Activated T-helper 1 cell treated with anti-CD3 and anti-CD28 coated beads, Interleukin-12 subunit alpha, Interleukin-12 subunit beta, Interleukin-2, Interleukin-4 antibody, amounts not matched to agents 30 ng/mL and 10 ng/mL and 1 ng/mL, durations not matched to agents 14 hours and 24 hours and 36 hours (primary cell): Measurements from ENCODE around the gene MRTFB. TPM values are rescaled to one million over a fixed set of nuclear protein-coding genes. Genes with fewer than 3 reads are reported as not detected.
"Not testable (repeated sequence)": the region's sequence is repeated elsewhere in the genome, so short reads cannot be mapped to it uniquely, and the experiment has no call there.

Experiments used
- DNase-seq: peaks from one replicate; pipeline ENCODE4 v3.0.0; 2021; ENCODE audit warnings: low spot score
- H3K27ac Mint-ChIP-seq: one replicate; pipeline ENCODE4 v1.8.0; 2021; ENCODE audit warnings: mild to moderate bottlenecking, mixed read lengths
- H3K27me3 Mint-ChIP-seq: one replicate; pipeline ENCODE4 v1.8.0; 2022; ENCODE audit warnings: mild to moderate bottlenecking, moderate library complexity, mixed read lengths; ENCODE audit not compliant: insufficient read depth
- H3K36me3 Mint-ChIP-seq: one replicate; pipeline ENCODE4 v1.8.0; 2021; ENCODE audit warnings: low read depth, mixed read lengths
- H3K4me1 Mint-ChIP-seq: one replicate; pipeline ENCODE4 v1.8.0; 2021; ENCODE audit warnings: low read depth, mixed read lengths
- H3K4me3 Mint-ChIP-seq: one replicate; pipeline ENCODE4 v1.8.0; 2021; ENCODE audit warnings: mild to moderate bottlenecking, moderate library complexity, mixed read lengths
- H3K9me3 Mint-ChIP-seq: one replicate; pipeline ENCODE4 v1.8.0; 2021; ENCODE audit warnings: mixed read lengths
- intact Hi-C: fragments of 100-400 bp; cut with micrococcal nuclease; formaldehyde crosslinking; loops from one replicate; pipeline ENCODE4 v1.15.1; 2024
- total RNA-seq: library from RNA; stranded (reverse); gene quantifications from 2 replicates; pipeline ENCODE4 v1.2.3, GENCODE V29; 2022

MRTFB gene
- total RNA-seq, 1 donor from 2014 or later: 13.5 TPM

- no peak overlapping the region for H3K27ac Mint-ChIP-seq
- no peaks in the 10 kb centered on the region for H3K9me3 Mint-ChIP-seq
- H3K4me3 Mint-ChIP-seq: no peak overlapping the region
- no peaks in the 10 kb centered on the region for H3K27me3 Mint-ChIP-seq
- intact Hi-C loops: no loop called here
- DNase-seq: no peak
- H3K4me1 Mint-ChIP-seq: no peaks in the 10 kb centered on the region
- H3K36me3 Mint-ChIP-seq: no peaks in the 10 kb centered on the region
Measured at GRCh38 chr16:14117051-14117450, 45.9 kb downstream of the MRTFB start.

- no peaks in the 10 kb centered on the region for H3K36me3 Mint-ChIP-seq
- DNase-seq: no peak
- H3K27ac Mint-ChIP-seq: no peak overlapping the region
- no peaks in the 10 kb centered on the region for H3K9me3 Mint-ChIP-seq
- no peaks in the 10 kb centered on the region for H3K4me1 Mint-ChIP-seq
- intact Hi-C loops: no loop called here
- H3K4me3 Mint-ChIP-seq: no peak overlapping the region
- no peaks in the 10 kb centered on the region for H3K27me3 Mint-ChIP-seq
Measured at GRCh38 chr16:14119799-14120198, 48.7 kb downstream of the MRTFB start.

GRCh38 chr16:14120335-14120734 is 49.2 kb downstream of the MRTFB start:
- Mint-ChIP-seq H3K4me1 (no peaks in the 10 kb centered on the region), H3K27me3 (no peaks in the 10 kb centered on the region), H3K4me3 (no peak overlapping the region), H3K9me3 (no peaks in the 10 kb centered on the region), H3K36me3 (no peaks in the 10 kb centered on the region), H3K27ac (no peak overlapping the region)
- intact Hi-C loops: no loop called here
- no peak for DNase-seq

- no peaks in the 10 kb centered on the region for H3K4me1 Mint-ChIP-seq
- H3K36me3 Mint-ChIP-seq: no peaks in the 10 kb centered on the region
- H3K9me3 Mint-ChIP-seq: no peaks in the 10 kb centered on the region
- no peak overlapping the region for H3K27ac Mint-ChIP-seq
- DNase-seq: no peak
- H3K27me3 Mint-ChIP-seq: no peaks in the 10 kb centered on the region
- no peak overlapping the region for H3K4me3 Mint-ChIP-seq
- intact Hi-C loops: no loop called here
Measured at GRCh38 chr16:14121142-14121541, 50.0 kb downstream of the MRTFB start.

GRCh38 chr16:14121872-14122271 is 50.8 kb downstream of the MRTFB start:
- no peaks in the 10 kb centered on the region for H3K4me1 Mint-ChIP-seq
- H3K27ac Mint-ChIP-seq: no peak overlapping the region
- no peak overlapping the region for H3K4me3 Mint-ChIP-seq
- H3K27me3 Mint-ChIP-seq: no peaks in the 10 kb centered on the region
- H3K9me3 Mint-ChIP-seq: no peaks in the 10 kb centered on the region
- intact Hi-C loops: no loop called here
- DNase-seq: no peak
- no peaks in the 10 kb centered on the region for H3K36me3 Mint-ChIP-seq

GRCh38 chr16:14122430-14122829 is 51.3 kb downstream of the MRTFB start:
- intact Hi-C loops, H3K27me3 Mint-ChIP-seq, H3K27ac Mint-ChIP-seq, H3K4me3 Mint-ChIP-seq, H3K36me3 Mint-ChIP-seq, H3K4me1 Mint-ChIP-seq, H3K9me3 Mint-ChIP-seq, DNase-seq: not testable (repeated sequence)

GRCh38 chr16:14125000-14125681 is 54.0 kb downstream of the MRTFB start:
- intact Hi-C loops: no loop called here
- no peaks in the 10 kb centered on the region for H3K4me1 Mint-ChIP-seq
- H3K27ac Mint-ChIP-seq: no peak overlapping the region
- no peak overlapping the region for H3K4me3 Mint-ChIP-seq
- H3K27me3 Mint-ChIP-seq: no peaks in the 10 kb centered on the region
- H3K36me3 Mint-ChIP-seq: no peaks in the 10 kb centered on the region
- H3K9me3 Mint-ChIP-seq: no peaks in the 10 kb centered on the region
- DNase-seq: no peak

- H3K4me1 Mint-ChIP-seq: no peaks in the 10 kb centered on the region
- intact Hi-C loops: no loop called here
- H3K27me3 Mint-ChIP-seq: no peaks in the 10 kb centered on the region
- no peak for DNase-seq
- H3K36me3 Mint-ChIP-seq: no peaks in the 10 kb centered on the region
- no peak overlapping the region for H3K27ac Mint-ChIP-seq
- no peaks in the 10 kb centered on the region for H3K9me3 Mint-ChIP-seq
- no peak overlapping the region for H3K4me3 Mint-ChIP-seq
Measured at GRCh38 chr16:14125708-14126107, 54.6 kb downstream of the MRTFB start.

GRCh38 chr16:14128097-14128496 is 57.0 kb downstream of the MRTFB start:
- DNase-seq: no peak
- no peak overlapping the region for H3K4me3 Mint-ChIP-seq

GRCh38 chr16:14129502-14129901 is 58.4 kb downstream of the MRTFB start:
- H3K27me3 Mint-ChIP-seq: no peaks in the 10 kb centered on the region
- no peak overlapping the region for H3K4me3 Mint-ChIP-seq
- H3K27ac Mint-ChIP-seq: no peak overlapping the region
- no peak for DNase-seq
- no peaks in the 10 kb centered on the region for H3K4me1 Mint-ChIP-seq
- no peaks in the 10 kb centered on the region for H3K36me3 Mint-ChIP-seq
- no peaks in the 10 kb centered on the region for H3K9me3 Mint-ChIP-seq
- intact Hi-C loops: no loop called here

More at GRCh38 chr16:14128097-14128496, 57.0 kb downstream of the MRTFB start:
- intact Hi-C loops: no loop called here
- H3K36me3 Mint-ChIP-seq: no peaks in the 10 kb centered on the region
- H3K27ac Mint-ChIP-seq: no peak overlapping the region
- H3K9me3 Mint-ChIP-seq: no peaks in the 10 kb centered on the region
- H3K4me1 Mint-ChIP-seq: no peaks in the 10 kb centered on the region
- H3K27me3 Mint-ChIP-seq: no peaks in the 10 kb centered on the region

- Mint-ChIP-seq H3K27me3 (no peaks in the 10 kb centered on the region), H3K36me3 (no peaks in the 10 kb centered on the region), H3K4me3 (no peak overlapping the region), H3K4me1 (no peaks in the 10 kb centered on the region), H3K9me3 (no peaks in the 10 kb centered on the region), H3K27ac (no peak overlapping the region)
- no peak for DNase-seq
- intact Hi-C loops: no loop called here
Measured at GRCh38 chr16:14131774-14132695, 60.9 kb downstream of the MRTFB start.

GRCh38 chr16:14132696-14133048 is 61.6 kb downstream of the MRTFB start:
- Mint-ChIP-seq H3K27me3 (no peaks in the 10 kb centered on the region), H3K27ac (no peak overlapping the region), H3K4me1 (no peaks in the 10 kb centered on the region), H3K9me3 (no peaks in the 10 kb centered on the region), H3K4me3 (no peak overlapping the region), H3K36me3 (no peaks in the 10 kb centered on the region)
- no peak for DNase-seq
- intact Hi-C loops: no loop called here

- H3K36me3 Mint-ChIP-seq: no peaks in the 10 kb centered on the region
- no peak for DNase-seq
- intact Hi-C loops: no loop called here
- no peak overlapping the region for H3K4me3 Mint-ChIP-seq
- H3K4me1 Mint-ChIP-seq: no peaks in the 10 kb centered on the region
- peaks cover 6% of the 10 kb centered on the region for H3K9me3 Mint-ChIP-seq
- no peaks in the 10 kb centered on the region for H3K27me3 Mint-ChIP-seq
- H3K27ac Mint-ChIP-seq: no peak overlapping the region
Measured at GRCh38 chr16:14133907-14134306, 62.8 kb downstream of the MRTFB start.
